ENCODE results near the gene KARS1. TPM values are rescaled to one million over a fixed set of nuclear protein-coding genes. Genes with fewer than 3 reads are reported as not detected.

Gene KARS1
- total RNA-seq, 1 experiment from 2014 or later, result 196 TPM

- no peak for TF ChIP-seq REST (IDR thresholded peaks at IDR 0.05; ENCODE audit: low read depth)
- no peak for TF ChIP-seq CBX3 (IDR thresholded peaks at IDR 0.05; ENCODE audit: low read depth)
- no peak for TF ChIP-seq RAD21 (IDR thresholded peaks at IDR 0.05; ENCODE audit: low read depth)
Observed at GRCh38 chr16:75679366-75679765, 31.9 kb upstream of the KARS1 start (continued).

- no peak within 1 kb of the TSS for H3K27ac ChIP-seq (ENCODE audit: low read depth, low read length)
- BruUV-seq (replicated peaks), result no TSS peak
- TF ChIP-seq SP1 (IDR thresholded peaks at IDR 0.05; ENCODE audit: low read depth), result no peak
- TF ChIP-seq POLR2A (IDR thresholded peaks at IDR 0.05; ENCODE audit: borderline replicate concordance, extremely low read depth, insufficient read depth, insufficient read length), result no peak
- TF ChIP-seq CEBPB (IDR thresholded peaks at IDR 0.05; ENCODE audit: low read depth), result no peak
- no peak for TF ChIP-seq EGR1 (IDR thresholded peaks at IDR 0.05; ENCODE audit: low read depth)
- TF ChIP-seq FOSL1 (IDR thresholded peaks at IDR 0.05; ENCODE audit: low read depth), result no peak
- TF ChIP-seq MAX (IDR thresholded peaks at IDR 0.05), result no peak
- no peak for TF ChIP-seq SIN3A (IDR thresholded peaks at IDR 0.05; ENCODE audit: low read depth)
- no peak for TF ChIP-seq RAD21 (IDR thresholded peaks at IDR 0.05; ENCODE audit: low read depth)
- no peak for DNase-seq (ENCODE audit: low read depth, low spot score)
- H3K36me3 ChIP-seq (ENCODE audit: control insufficient read depth in 1 of 2, insufficient read depth in 2 of 2, low read length in 2 of 2), result no peaks in the 10 kb centered on the region
- no peaks in the 10 kb centered on the region for H3K79me2 ChIP-seq (ENCODE audit: insufficient read depth, low read length)
- no peak for ATAC-seq
- H3K9me3 ChIP-seq (ENCODE audit: control insufficient read depth in 1 of 2, insufficient read depth in 1 of 2, low read depth in 1 of 2, low read length in 2 of 2), result no peaks in the 10 kb centered on the region
- intact Hi-C loops (cut with micrococcal nuclease), result no loop called here
- ChIA-PET CTCF (no interaction called here), POLR2A (no interaction called here), RAD21 (ENCODE audit: low non-redundant PET in 1 of 2, low total read pairs in 2 of 2, uncharacterized antibody in 2 of 2, unreplicated experiment in 2 of 2) (no interaction called here)
- H3K4me2 ChIP-seq (ENCODE audit: low read length), result no peak within 1 kb of the TSS
- H3K9ac ChIP-seq (ENCODE audit: low read length), result no peak within 1 kb of the TSS
- H3K27me3 ChIP-seq (ENCODE audit: insufficient read depth, low read length), result no peaks in the 10 kb centered on the region
- H2AFZ ChIP-seq (ENCODE audit: low read depth, low read length, poor library complexity, severe bottlenecking), result no peak within 1 kb of the TSS
- no peaks in the 10 kb centered on the region for H4K20me1 ChIP-seq (ENCODE audit: insufficient read depth)
- H3K4me1 ChIP-seq (ENCODE audit: control insufficient read depth in 1 of 2, insufficient read depth in 2 of 2, low read length in 2 of 2), result no peaks in the 10 kb centered on the region
- H3K4me3 ChIP-seq (replicated peaks in 1 of 2; ENCODE audit: low read depth in 1 of 2, low read length in 2 of 2), result no peak within 1 kb of the TSS
- H3K9me2 ChIP-seq (ENCODE audit: insufficient read depth), result no peaks in the 10 kb centered on the region
Observed at GRCh38 chr16:75676909-75677308, 29.4 kb upstream of the KARS1 start, which contains the start of gene CPHXL2. Gene CPHXL2 (minus strand): TSS chr16:75677009. CDS start chr16:75676999, 10 bp downstream.

Measured in HCT116 (cell line).